ENCODE data around the gene TMEM171.

The TMEM171 gene

GRCh38 chr5:73121119-73121463 is 716 bp downstream of the TMEM171 start:
- no peak for DNase-seq

- DNase-seq: no peak
Observed at GRCh38 chr5:73122875-73123810, 2.8 kb downstream of the TMEM171 start.

GRCh38 chr5:73125289-73125688 is 4.9 kb downstream of the TMEM171 start:
- no peak for DNase-seq

DNA sequence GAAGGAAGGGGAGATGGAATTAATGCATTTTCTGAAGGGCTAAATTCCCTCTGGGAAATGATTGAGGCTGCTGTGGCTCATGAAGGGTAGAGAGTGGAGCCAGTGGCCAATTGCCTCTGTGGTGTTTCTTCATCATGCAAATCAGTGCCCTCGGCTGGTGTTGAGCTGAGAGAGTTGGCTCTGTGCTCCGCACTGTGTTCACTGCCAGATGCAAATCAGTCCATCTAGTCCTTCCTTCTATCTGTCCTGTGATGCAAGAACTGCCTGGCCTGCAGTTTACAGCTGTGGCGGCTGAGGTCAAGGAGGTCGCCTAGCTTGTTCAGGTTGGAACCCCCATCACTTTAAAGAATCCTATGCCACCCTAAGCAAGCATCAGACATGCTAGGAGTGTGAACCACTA is 6.0 kb downstream of the TMEM171 start:
- no peak for DNase-seq

DNA sequence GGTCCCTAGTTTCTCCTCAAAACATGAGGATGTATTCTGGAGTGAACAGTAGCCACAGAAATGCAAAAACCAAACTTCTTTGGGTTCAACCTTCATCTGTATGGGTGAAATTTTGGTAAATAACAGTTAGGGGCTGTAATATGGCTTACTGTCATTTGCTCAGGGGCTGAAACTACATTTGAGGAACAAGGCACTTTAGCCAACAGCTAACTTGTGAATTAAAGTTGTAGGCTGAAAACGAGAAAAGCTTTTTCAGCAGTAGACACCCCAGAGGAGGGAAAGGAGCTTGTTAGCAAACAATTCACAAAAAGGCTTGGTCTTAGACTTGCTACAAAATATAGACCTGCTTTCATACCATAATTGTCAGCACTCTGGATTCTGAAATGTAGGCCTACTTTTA is 6.6 kb downstream of the TMEM171 start:
- DNase-seq: no peak

DNA sequence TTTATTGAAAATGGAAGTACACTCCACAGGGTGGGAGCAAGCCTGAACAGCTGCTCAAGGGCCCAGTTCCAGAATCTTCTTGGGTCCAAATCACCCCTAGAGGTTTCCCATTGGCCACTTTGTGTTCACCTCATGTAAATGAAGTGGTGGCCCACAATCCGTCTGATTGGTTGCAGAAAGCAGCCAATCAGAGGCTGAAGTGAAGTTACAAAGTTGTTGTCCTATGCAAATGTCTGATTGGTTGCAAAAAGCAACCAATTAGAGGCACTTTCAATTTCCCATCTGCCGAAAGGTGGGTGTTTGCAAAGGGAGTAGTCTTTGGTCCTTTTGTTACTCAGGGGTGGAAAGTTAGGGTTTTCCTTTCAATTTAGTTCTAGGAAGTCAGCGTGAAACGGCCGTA is 8.8 kb downstream of the TMEM171 start:
- DNase-seq: no peak

- no peak for DNase-seq
Observed at GRCh38 chr5:73130811-73131210, 10.4 kb downstream of the TMEM171 start.

GRCh38 chr5:73131711-73132425 is 11.5 kb downstream of the TMEM171 start:
- no peak for DNase-seq

DNA sequence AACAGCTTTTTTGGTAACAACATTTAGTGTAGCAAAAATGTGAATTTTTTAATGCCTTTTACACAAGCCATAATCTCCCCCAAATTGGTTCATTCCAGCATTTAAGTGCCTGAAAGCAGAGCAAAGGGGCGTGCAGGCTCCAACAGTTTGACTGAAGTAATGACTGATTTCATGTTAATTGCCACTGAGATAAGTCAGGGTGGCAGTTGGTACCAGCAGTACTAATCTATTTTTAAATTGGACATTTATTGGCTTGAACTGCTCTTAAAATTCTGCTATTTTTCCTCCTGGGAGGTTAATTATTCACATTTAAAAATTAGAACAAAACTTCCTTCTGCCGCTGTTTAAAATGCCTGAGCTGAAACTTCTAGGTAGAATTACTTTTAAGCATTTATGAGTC is 12.4 kb downstream of the TMEM171 start:
- no peak for DNase-seq

- no peak for DNase-seq
Observed at GRCh38 chr5:73135021-73135420, 14.6 kb downstream of the TMEM171 start.

- no peak for DNase-seq
Observed at GRCh38 chr5:73135429-73136054, 15.2 kb downstream of the TMEM171 start.

DNA sequence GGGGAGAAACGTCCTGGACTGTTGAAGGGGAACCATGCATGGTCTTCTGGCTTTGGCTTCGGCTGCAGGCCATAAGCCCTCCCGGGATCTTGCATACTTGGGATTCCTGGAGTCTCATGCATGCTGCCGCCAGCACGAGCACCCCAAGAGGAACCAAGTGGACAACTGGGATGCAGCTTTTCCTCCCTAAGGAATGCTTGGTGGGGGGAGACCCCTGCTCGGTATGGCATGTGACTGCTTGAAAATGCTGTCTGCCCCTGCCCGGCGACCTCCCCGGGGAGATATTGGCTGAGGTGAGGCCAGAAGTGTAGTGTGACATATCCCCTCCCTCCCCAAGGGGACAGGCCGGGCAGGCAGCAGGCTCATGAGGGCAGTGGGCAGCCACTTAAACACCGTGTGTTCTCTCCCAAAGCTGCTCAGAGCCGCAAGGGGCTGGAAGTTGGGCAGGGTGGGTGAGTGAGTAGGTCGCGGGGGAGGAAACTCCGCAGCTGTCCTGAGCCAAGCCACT is 15.7 kb downstream of the TMEM171 start:
- DNase-seq: no peak

DNA sequence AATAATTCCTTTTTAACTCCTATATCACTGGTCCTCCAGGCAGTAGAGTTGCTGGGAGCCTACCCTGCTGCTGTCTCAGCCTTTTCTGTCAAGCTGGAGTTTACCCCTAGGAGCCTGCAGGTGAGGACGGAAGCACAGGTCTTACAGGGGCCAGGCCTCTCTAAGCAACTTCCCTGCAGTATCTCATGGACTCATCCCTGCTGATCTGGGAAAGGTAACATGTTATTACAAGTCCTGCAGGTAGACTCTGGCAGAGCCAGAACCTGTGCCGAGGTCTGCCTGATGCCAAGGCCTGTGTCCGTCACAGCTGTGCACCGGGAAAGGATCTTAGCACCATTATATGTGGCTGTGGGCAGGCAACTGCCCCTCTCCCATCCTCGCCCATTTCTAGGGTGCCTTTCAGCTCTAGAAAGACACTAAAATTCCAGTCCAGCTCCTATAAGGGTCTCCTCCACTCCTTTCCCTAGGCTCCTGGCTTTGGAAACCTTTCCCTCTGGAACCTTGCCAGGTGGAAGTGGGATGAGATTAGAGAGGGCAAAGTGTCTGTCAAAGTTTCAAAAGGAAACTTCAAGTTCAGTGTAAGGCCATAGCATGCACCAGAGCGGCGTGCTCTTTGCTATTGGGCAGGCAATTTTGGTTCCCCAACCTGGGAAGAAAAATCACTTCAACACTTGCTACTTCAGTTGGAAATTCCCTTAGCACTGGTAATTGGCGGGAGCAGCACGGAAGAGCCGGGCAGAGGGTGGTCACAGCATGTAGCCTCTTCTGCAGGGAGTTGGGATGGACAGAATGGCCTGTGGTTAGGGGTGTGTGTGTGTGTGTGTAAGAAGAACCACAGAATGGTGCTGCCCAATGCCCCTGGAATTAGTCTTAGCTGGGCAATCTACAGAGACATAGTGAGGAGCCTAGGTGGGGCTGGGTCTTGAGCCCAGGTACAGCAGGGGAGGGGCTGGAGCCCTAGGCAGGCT is 17.5 kb downstream of the TMEM171 start:
- no peak for DNase-seq

DNA sequence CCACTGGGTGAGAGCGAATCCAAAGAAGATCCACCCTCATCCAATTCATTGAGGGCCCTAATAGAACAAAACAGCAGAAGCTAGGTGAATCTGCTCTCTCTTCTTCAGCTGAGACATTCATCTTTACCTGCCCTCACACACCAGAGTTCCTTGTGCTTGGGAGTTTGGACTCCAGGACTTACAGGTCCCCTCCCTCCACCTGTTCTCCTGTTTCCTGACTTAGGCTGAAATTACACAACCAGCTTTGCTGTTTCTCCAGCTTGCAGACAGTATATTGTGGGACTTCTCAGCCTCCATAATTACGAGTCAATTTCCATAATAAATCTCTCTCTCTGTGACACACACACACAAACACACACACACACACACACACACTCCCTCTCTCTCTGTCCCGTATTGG is 19.1 kb downstream of the TMEM171 start:
- no peak for DNase-seq

DNA sequence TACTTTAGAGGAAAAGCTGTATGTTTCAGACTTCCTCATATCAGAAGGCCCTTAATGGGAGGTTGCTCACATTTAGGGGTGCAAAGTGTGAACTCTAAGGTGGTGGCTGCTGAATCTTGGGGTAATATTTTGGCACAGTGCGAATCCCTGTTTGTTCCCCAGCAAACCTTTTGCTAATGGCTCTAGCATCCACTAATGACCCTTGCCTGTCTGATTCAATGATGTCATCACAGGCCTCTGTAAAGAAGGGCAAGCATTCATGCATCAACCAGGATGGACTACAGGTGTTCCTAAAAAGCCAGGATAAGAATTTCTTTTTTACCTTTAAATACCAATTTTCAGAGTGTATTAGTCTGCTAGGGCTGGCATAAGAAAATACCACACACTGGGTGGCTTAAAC is 20.4 kb downstream of the TMEM171 start:
- no peak for DNase-seq

DNA sequence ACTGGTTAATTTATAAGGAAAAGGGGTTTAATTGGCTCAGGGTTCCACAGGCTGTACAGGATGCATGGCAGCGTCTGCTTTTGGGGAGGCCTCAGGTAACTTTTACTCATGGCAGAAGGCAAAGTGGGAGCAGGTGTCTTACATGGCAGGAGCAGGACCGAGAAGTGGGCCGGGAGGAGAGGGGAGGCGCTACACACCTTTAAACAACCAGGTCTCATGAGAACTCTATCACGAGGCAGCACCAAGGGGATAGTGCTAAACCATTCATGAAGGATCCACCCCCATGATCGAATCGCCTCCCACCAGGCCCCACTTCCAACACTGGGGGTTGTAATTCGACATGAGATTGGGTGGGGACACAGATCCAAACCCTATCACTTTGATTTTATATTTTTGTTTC is 21.7 kb downstream of the TMEM171 start:
- no peak for DNase-seq

DNA sequence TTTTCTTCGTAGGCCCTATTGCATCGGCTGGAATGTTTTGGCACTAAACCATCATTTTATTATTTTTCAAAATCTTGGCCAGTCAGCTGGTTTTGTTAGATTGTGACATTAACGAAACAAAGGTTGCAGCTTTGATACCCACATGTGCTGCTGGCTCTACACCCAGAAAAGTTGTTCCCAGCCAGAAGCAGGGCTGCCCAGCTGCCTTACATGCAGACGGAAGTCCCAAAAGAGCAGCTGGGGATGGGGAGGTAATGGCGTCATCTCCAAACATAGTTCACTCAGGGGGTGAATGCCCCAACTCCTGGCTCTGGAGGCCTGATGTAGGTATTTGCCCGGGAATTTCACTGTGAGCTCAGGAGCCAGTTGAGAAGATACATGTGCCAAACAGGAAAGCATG is 23.3 kb downstream of the TMEM171 start:
- no peak for DNase-seq

DNA sequence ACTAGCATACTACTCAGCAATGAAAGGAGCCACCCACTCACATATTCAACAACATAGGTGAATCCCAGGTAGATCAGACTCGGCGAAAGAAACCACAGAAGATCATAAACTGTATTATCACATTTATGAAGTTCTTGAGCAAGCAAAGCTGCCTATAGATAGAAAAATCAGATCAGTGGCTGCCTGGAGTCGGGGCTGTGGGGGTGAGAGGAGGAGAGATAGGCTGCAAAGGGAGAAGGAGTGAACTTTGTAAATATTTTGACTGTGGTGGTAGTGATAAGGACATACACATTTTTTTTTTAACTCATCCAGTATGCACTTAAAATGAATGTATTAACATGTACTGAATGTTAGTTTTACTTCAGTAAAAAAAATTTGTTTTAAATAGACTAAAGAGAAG is 29.2 kb downstream of the TMEM171 start:
- DNase-seq: no peak

- no peak for DNase-seq
Observed at GRCh38 chr5:73150876-73151275, 30.5 kb downstream of the TMEM171 start.

DNA sequence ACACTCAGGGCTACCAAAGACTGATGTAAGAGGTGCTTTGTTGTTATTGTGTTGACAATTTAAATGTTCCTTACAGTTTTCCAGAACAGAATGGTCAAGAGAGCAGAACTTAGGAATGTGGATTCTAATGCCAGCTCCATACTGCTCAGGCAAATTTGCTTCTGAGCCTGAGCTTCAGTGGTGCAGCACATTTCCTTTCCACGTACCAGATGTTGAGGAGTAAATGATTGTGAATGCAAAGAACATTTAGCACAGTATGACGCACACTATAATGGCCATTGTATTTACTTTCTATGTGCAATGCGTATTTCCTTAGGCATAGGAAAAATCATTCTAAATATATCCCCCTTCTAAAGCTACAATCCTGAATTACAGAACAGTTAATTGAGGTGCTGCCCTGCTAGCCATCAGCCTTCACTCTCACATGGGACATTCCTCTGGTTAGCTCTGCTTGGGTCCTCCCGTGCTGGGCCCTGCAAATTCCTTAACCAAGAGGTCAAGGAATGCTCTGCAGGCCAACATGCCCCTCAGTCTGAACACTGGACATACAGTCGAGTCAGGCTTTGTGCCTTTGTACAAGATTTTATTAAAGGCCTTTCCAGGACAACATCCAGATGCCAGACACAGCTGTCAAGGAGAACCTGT is 31.5 kb downstream of the TMEM171 start:
- no peak for DNase-seq

- DNase-seq: no peak
Observed at GRCh38 chr5:73152411-73153388, 32.3 kb downstream of the TMEM171 start.

Measured in activated naive CD4-positive, alpha-beta T cell (primary cell).